ENCODE data around the gene ITGA2B. TPM values are rescaled to one million over a fixed set of nuclear protein-coding genes. Genes with fewer than 3 reads are reported as not detected.

Gene ITGA2B
- total and polyA plus RNA-seq, 11 donors: 0.16 to 1.8 (median 0.34) TPM

DNA sequence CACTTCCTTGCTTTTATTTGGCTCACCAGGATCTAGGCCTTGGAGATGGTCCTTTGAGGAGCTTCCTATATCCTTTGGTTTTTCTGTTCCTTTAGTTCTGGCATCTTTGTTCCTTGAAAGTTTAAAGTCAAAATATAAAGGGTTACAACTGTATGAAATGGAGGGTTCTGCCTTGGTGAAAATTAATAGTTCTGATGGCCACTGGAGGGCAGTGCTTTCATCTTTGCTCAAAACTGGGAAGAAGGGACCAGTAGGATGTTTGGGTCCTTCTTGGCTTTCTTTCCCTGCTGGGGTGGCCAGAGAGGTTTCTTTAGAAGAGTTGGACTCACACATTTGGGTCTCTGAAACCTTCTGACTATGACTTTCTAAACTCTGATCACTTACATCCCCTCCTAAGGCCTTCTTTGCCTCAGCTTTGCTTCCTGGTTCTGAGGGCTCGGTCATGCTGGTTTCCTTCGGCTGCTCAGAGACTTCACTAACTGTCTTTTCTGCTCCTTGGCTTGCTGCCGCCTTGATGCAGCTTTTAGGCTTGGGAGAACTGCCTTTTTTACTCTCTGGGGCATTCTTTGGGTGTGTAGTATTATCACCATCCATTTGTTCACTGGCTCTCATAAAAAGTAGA lies 10.9 kb upstream of the ITGA2B start:
- TF ChIP-seq CTCF (IDR thresholded peaks at IDR 0.05) (peak in 11 of 12 donors; percentile 8 to 47 (median 33)), POLR2A (IDR thresholded peaks at IDR 0.05) (no peak)
- intact Hi-C loops (cut with DNase I): loop anchor here in 4 of 10 donors (1.0 to 10.0 kb wide), 4 partner anchors 104 to 124 kb away; partner anchors contain the start of gene GPATCH8 (in 1 of the 4)
- Histone ChIP-seq H3K27ac (no peak overlapping the region), H3K27me3 (no peaks in the 10 kb centered on the region), H3K36me3 (peaks cover 0 to 98% (median 86%) of the 10 kb centered on the region in 9 donors), H3K4me1 (no peaks in the 10 kb centered on the region), H3K4me3 (no peak overlapping the region), H3K9me3 (no peaks in the 10 kb centered on the region)
- ATAC-seq: peak in 1 of 4 donors; percentile 31
- DNase-seq: no peak
- 91 to 94% (median 93%) methylated on average over 3 of the region's 3 CpGs for WGBS, 4 donors

DNA sequence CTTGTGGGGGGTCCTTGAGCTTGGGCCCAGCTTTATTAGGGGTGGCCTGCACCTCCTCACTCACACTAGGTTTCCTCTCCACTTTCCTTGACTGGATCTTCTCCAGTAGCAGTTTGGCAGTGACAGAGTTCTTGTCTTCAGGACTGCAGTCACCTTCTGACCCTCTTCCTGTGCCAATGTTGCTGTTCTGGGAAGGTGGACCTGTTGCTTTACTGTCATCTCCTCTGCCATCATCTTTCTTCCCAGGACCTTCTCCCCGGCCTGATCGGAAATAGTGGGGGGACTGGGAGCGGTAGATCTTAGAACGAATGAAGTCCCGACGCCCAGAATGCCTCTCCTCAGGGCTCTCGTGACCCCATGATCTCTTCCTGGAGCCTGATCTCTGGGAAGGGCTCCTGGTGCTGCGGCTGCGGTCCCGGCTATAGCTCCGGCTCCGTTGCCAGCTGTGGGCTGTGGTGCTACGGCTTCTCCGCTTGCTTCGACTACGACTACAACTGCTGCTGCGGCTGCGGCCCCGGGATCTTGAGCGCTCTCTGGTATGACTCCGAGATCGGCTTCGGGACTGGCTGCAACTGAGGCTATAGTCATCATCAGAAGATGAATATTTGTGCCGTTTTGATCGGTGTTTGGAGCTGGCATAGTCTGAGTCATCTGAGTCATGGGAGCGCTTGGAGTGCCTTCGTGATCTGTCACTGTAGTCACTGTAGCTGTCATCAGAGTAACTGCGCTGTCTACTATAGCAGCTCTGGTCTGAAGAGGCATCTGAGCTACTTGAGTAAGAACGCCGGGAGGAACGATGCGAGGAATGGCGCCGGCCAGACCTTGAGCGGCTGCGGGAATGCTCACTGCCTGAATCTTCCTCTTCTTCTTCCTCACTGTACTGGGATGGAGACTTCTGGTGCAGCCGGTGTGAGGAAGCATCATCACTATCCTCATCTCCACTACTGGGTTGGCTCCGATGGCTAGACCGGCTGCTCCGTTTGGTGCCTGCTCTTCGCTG lies 9.5 kb upstream of the ITGA2B start:
- Histone ChIP-seq H3K36me3 (peaks cover 0 to 86% (median 75%) of the 10 kb centered on the region in 9 donors), H3K4me3 (no peak overlapping the region), H3K9me3 (no peaks in the 10 kb centered on the region), H3K4me1 (no peaks in the 10 kb centered on the region), H3K27me3 (no peaks in the 10 kb centered on the region), H3K27ac (no peak overlapping the region)
- DNase-seq (no peak), ATAC-seq (peak in 1 of 4 donors; percentile 20)
- WGBS, 4 donors: 95 to 97% (median 96%) methylated on average over 40 to 41 of the region's 41 CpGs
- no peak for TF ChIP-seq POLR2A (IDR thresholded peaks at IDR 0.05)
- no peak for TF ChIP-seq CTCF (IDR thresholded peaks at IDR 0.05)
- intact Hi-C loops (cut with DNase I): loop anchor here in 1 of 10 donors (10.0 kb wide), 1 partner anchor 126 kb away; no protein-coding TSS in a partner anchor

DNA sequence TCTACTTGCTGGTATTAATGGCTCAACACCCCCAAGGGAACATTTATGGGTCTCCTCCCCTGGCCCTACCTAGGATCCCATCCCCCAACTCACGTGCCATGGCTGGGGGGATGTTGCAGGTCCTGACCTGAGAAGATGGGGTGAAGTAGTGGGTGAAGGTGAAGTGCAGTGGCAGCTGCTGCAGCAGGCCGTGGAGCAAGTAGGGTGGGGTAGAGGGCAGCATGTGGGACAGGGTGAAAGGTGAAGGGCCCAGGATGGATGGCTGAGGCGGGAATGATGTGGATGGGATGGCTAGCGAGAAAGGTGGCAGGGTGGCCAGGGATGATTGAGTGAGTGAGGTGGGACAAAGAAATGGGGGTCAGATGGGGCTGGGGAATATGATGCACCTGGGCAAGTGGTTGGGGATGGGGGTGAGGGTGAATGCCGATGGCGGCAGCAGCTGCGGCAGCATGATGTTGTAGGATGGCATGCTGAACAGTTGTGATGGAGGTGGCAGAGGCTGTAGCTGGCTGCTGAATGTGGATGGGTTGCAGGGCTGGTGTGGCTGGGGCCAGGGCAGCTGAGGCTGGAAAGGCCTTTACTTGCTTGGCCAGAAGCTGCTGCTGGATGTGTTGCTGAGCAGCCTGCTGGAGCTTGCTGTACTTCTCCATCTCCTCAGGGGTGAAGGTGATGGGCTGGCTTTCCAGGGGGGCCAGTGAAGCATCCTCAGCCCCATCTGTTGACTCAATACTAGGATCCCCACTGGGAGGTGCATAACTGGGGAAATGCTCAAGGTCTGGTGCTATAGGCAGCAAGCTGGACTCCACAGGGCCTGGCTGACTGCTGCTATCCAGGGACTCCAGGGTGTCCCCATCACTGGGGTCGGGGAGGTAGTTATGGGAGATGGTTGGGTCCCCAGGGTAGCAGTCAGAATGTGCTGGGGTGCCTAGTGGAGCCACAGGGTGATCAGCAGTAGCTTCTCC lies 8.3 kb upstream of the ITGA2B start:
- Histone ChIP-seq H3K4me3 (no peak overlapping the region), H3K36me3 (peaks cover 0 to 73% (median 63%) of the 10 kb centered on the region in 9 donors), H3K9me3 (no peaks in the 10 kb centered on the region), H3K27ac (no peak overlapping the region), H3K4me1 (peaks cover 0 to 5% (median 0%) of the 10 kb centered on the region in 12 donors), H3K27me3 (no peaks in the 10 kb centered on the region)
- DNase-seq (no peak), ATAC-seq (peak in 1 of 4 donors; percentile 15)
- 92 to 98% (median 95%) methylated on average over 7 to 8 of the region's 8 CpGs for WGBS, 4 donors
- intact Hi-C loops (cut with DNase I): loop anchor here in 1 of 10 donors (10.0 kb wide), 1 partner anchor 127 kb away; no protein-coding TSS in a partner anchor
- TF ChIP-seq POLR2A (IDR thresholded peaks at IDR 0.05): no peak
- no peak for TF ChIP-seq CTCF (IDR thresholded peaks at IDR 0.05)
